Calu3 (cell line): ENCODE results near the gene HOXC4. TPM values are rescaled to one million over a fixed set of nuclear protein-coding genes. Genes with fewer than 3 reads are reported as not detected.

Experiments used
- BruUV-seq: library from RNA; stranded (reverse); fragments of 400-500 nt; replicated peaks from 2 replicates; lab custom pipeline; 2021; lab: Mats Ljungman, UMichigan
- CTCF ChIA-PET: fragments of 300-600 bp; sonication (Branson Sonifier 250); formaldehyde crosslinking; loops from one replicate; lab custom pipeline; 2022; ENCODE audit warnings: antibody characterized with exemption; lab: Charles Lee
- DNase-seq: peaks from one replicate; pipeline ENCODE4 v3.0.0; 2022
- H3K27ac Mint-ChIP-seq: one replicate; pipeline ENCODE4 v1.8.0; 2022; ENCODE audit warnings: mixed read lengths; ENCODE audit not compliant: unreplicated experiment
- H3K27me3 Mint-ChIP-seq: one replicate; pipeline ENCODE4 v1.8.0; 2022; ENCODE audit warnings: mixed read lengths; ENCODE audit not compliant: unreplicated experiment
- H3K36me3 Mint-ChIP-seq: one replicate; pipeline ENCODE4 v1.8.0; 2022; ENCODE audit warnings: mild to moderate bottlenecking, moderate library complexity, mixed read lengths; ENCODE audit not compliant: insufficient read depth, unreplicated experiment
- H3K4me1 Mint-ChIP-seq: one replicate; pipeline ENCODE4 v1.8.0; 2022; ENCODE audit warnings: mild to moderate bottlenecking, low read depth, mixed read lengths; ENCODE audit not compliant: unreplicated experiment
- H3K4me3 Mint-ChIP-seq: one replicate; pipeline ENCODE4 v1.8.0; 2022; ENCODE audit warnings: mild to moderate bottlenecking, low read depth, moderate library complexity, mixed read lengths; ENCODE audit not compliant: unreplicated experiment
- H3K9me3 Mint-ChIP-seq: one replicate; pipeline ENCODE4 v1.8.0; 2022; ENCODE audit warnings: low read depth, mixed read lengths; ENCODE audit not compliant: unreplicated experiment
- intact Hi-C: fragments of 100-400 bp; cut with micrococcal nuclease; formaldehyde crosslinking; loops from one replicate; pipeline ENCODE4 v1.10.0; 2022; ENCODE audit not compliant: unreplicated experiment
- total RNA-seq: library from RNA; stranded (reverse); gene quantifications from 2 replicates; pipeline ENCODE4 v1.2.3, GENCODE V29; 2022
- TF ChIP-seq, protein P1 (sequence below): fragments of 200-600 bp; IDR thresholded peaks from one replicate; pipeline ENCODE4 v1.8.0; 2022; ENCODE audit warnings: antibody characterized with exemption; ENCODE audit not compliant: unreplicated experiment

The HOXC4 gene
- total RNA-seq, 1 experiment from 2014 or later, result 0.57 TPM

DNA sequence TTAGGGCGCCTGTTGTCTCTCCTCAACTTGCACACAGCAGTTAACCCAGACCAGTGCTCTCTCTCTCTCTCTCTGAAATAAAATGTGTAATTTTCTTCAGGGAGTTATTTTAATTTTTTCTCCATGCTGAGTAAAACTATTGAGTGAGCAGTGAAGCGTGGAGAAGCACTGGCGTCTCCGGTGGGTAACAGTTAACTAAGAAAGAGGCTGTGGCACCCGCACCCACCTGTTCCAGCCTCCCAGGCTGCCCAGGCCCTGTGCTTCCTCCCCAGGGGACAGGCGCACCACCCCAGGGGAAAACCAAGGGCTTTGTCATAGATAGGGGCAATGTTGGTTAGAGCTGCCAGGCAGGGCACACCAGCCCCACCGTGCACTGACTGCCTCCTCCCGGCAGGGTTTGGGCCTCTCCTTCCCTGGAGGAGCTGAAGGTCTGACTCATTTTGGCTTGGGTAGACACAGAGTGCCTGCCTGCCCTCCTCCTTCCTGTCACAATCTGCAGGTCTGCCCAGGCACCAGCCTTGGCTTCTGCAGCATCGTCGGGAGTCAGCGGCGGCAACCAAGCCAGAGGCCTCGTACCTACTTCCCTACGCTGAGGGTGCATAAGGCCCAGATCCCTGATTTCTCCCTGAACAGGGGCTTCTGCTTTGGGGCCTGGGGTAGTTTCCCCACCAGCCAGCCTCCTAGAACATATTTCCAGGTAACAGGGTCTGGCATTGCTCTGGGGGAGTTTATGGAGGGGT, 16.8 kb upstream of the HOXC4 start:
- Mint-ChIP-seq H3K36me3 (peaks cover 12% of the 10 kb centered on the region), H3K27ac (no peak overlapping the region)
- DNase-seq, result peak; percentile 26

DNA sequence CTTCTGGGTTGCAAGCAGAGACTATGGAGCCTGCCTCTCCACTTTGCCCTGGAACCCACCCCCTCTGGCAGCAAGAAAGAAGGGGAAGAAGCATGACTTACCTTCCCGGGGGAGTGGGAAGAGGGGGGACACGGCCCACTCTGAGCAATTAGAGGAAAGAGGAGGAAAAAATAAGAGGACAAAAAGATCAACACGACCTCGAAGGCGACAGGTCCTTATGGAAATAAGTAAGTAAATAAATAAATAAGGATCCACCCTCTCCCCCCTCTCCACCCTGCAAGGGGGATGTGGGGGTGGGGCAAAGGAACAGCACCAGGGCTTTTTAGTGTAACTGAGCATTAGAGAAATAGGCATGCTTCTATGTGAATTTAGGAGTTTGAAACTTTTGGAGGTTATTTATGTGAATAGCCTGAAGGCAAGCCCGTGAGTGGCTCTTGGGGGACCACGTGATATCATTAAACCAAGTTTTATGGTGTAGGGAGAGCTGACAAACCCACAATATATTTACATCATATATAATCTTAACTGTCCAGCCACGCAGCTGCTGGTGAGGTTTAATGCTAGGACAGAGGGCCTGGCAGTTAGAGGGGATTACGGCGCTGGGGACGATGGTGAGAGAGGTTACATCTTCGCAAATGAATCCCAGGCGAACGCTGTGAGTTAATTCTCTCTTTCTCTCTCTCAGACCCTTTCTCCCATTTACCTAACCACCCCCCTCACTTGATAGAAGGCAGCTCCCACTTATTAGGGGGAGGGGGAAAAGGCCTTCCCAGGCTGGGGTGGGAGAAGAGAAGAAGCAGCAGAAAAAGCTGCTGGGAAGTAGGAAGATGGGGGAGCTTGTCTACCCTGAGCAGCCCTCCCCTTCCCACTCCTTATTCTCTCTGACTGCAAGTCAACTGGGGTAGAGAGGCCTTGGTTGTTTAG, 16.0 kb upstream of the HOXC4 start:
- peaks cover 99% of the 10 kb centered on the region for H3K27me3 Mint-ChIP-seq
- no TSS peak for BruUV-seq
- peaks cover 12% of the 10 kb centered on the region for H3K4me1 Mint-ChIP-seq
- DNase-seq, result no peak
- CTCF ChIA-PET, result interaction anchor here (0.6 to 1.1 kb wide), 4 partner anchors 14 to 164 kb away, joined by 3 to 4 read pairs (median 3); no protein-coding TSS in a partner anchor
- TF ChIP-seq, protein P1, sequence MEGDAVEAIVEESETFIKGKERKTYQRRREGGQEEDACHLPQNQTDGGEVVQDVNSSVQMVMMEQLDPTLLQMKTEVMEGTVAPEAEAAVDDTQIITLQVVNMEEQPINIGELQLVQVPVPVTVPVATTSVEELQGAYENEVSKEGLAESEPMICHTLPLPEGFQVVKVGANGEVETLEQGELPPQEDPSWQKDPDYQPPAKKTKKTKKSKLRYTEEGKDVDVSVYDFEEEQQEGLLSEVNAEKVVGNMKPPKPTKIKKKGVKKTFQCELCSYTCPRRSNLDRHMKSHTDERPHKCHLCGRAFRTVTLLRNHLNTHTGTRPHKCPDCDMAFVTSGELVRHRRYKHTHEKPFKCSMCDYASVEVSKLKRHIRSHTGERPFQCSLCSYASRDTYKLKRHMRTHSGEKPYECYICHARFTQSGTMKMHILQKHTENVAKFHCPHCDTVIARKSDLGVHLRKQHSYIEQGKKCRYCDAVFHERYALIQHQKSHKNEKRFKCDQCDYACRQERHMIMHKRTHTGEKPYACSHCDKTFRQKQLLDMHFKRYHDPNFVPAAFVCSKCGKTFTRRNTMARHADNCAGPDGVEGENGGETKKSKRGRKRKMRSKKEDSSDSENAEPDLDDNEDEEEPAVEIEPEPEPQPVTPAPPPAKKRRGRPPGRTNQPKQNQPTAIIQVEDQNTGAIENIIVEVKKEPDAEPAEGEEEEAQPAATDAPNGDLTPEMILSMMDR, result no peak
- H3K4me3 Mint-ChIP-seq, result no peak overlapping the region
- H3K9me3 Mint-ChIP-seq, result no peaks in the 10 kb centered on the region
- H3K36me3 Mint-ChIP-seq, result peaks cover 11% of the 10 kb centered on the region
- intact Hi-C loops, result no loop called here
- H3K27ac Mint-ChIP-seq, result no peak overlapping the region

More for the DNA sequence above, 16.8 kb upstream of the HOXC4 start:
- peaks cover 14% of the 10 kb centered on the region for H3K4me1 Mint-ChIP-seq
- CTCF ChIA-PET, result interaction anchor here (0.9 to 1.7 kb wide), 3 partner anchors 16 to 154 kb away, joined by 3 to 4 read pairs (median 4); no protein-coding TSS in a partner anchor
- H3K9me3 Mint-ChIP-seq, result no peaks in the 10 kb centered on the region
- H3K27me3 Mint-ChIP-seq, result peaks cover 99% of the 10 kb centered on the region
- intact Hi-C loops, result no loop called here
- BruUV-seq, result no TSS peak
- TF ChIP-seq, protein P1, result no peak
- no peak overlapping the region for H3K4me3 Mint-ChIP-seq

DNA sequence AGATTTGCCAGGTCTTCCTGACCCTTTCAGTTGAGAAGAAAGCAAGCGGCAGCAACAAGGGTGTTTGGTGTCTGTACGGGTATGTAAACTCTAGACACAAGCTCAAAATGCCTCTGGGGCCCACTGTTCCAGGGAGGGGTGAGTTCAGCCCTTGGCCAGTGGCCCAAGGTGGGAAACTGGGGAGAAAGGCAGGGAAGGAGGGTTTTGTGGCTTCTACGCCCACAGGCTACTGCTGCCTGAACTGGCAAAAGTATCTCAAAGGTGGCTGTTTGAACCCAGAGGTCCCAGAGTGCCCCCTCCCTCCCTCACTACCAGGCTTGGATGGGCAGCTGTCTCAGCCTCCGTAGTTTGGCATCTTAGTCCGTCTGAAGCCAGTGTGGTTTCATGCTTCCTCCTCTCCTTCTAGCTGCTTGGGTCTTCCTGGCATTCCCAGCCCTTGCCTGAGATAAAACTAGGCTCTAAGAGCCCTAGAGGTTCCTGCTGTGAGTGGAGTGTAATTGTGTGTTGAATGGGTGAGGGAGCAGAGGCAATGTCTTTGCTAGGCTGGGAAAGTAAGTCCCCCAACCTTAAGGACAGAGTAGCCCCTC, 15.3 kb upstream of the HOXC4 start:
- H3K27ac Mint-ChIP-seq, result no peak overlapping the region
- no TSS peak for BruUV-seq
- H3K4me3 Mint-ChIP-seq, result no peak overlapping the region
- peaks cover 3% of the 10 kb centered on the region for H3K36me3 Mint-ChIP-seq
- CTCF ChIA-PET, result interaction anchor here (0.6 to 1.1 kb wide), 4 partner anchors 14 to 163 kb away, joined by 3 read pairs; partner anchors contain the start of gene HOXC13
- peaks cover 5% of the 10 kb centered on the region for H3K4me1 Mint-ChIP-seq
- TF ChIP-seq, protein P1, result no peak
- no peaks in the 10 kb centered on the region for H3K9me3 Mint-ChIP-seq
- H3K27me3 Mint-ChIP-seq, result peaks cover 99% of the 10 kb centered on the region
- intact Hi-C loops, result no loop called here
- no peak for DNase-seq

DNA sequence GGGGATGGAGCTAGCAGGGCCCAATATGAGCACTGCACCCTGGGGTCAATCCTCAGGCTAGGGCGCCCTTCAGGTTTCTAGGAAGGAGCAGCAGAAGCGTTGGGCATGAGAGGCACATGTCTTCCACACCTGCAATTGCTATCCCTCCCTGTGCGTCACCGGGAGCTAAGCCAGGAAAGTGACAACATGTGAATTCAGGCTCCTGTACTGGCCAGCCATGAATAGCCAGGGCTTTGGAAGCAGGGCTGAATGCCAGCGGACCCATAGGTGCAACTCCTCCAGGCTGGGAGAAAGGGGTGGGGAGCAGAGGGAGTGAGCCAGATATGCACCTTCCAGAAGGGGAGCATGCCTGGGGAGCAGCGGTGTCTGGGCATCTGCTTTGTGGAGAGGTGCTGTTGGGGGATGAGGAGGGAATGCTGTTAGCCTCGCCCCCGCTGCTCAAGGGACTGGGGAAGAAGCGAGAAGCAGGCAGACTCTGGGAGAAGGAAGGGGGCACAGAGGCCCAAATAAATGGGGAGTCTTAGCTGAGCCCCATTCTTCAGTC, 14.7 kb upstream of the HOXC4 start:
- BruUV-seq, result no TSS peak
- Mint-ChIP-seq H3K4me3 (no peak overlapping the region), H3K9me3 (no peaks in the 10 kb centered on the region), H3K27me3 (peaks cover 99% of the 10 kb centered on the region), H3K4me1 (no peaks in the 10 kb centered on the region), H3K27ac (no peak overlapping the region), H3K36me3 (no peaks in the 10 kb centered on the region)
- no peak for DNase-seq
- TF ChIP-seq, protein P1, result no peak
- intact Hi-C loops, result no loop called here
- CTCF ChIA-PET, result interaction anchor here (0.7 to 1.1 kb wide), 3 partner anchors 100 to 162 kb away, joined by 3 read pairs; partner anchors contain the start of gene HOXC13
